Metanephros (tissue), 1 donor: ENCODE data around the gene TMPRSS15. TPM values are rescaled to one million over a fixed set of nuclear protein-coding genes. Genes with fewer than 3 reads are reported as not detected.

Experiments
- total RNA-seq: library from RNA; depleted of rRNA; stranded (reverse); fragments of >200 nt; gene quantifications from one replicate; pipeline ENCODE4 v1.2.3, GENCODE V29; 2014

The TMPRSS15 gene
- total RNA-seq: 0.06 TPM

GRCh38 chr21:18403735-18404450 lies at the start of gene TMPRSS15:
Gene TMPRSS15, minus strand, starts transcription at chr21:18403785. Its CDS starts 163 bp downstream, at chr21:18403622.

GRCh38 chr21:18244671-18245463 lies 158.7 kb downstream of the TMPRSS15 start, which contains the start of gene CHODL:
Gene CHODL, plus strand, starts transcription at chr21:18244833. Its CDS starts 391 bp downstream, at chr21:18245224.

Other genes with a start within 250 kb of the TMPRSS15 start
- 42.3 TPM for gene CHODL, start 159.0 kb downstream of the TMPRSS15 start, total RNA-seq